Measurements from ENCODE around the gene UGT1A8. TPM values are rescaled to one million over a fixed set of nuclear protein-coding genes. Genes with fewer than 3 reads are reported as not detected.

UGT1A8 gene
- total and polyA plus RNA-seq, 2 donors (not counting 1 experiment from before 2014, with no cell fraction given) = not detected

DNA sequence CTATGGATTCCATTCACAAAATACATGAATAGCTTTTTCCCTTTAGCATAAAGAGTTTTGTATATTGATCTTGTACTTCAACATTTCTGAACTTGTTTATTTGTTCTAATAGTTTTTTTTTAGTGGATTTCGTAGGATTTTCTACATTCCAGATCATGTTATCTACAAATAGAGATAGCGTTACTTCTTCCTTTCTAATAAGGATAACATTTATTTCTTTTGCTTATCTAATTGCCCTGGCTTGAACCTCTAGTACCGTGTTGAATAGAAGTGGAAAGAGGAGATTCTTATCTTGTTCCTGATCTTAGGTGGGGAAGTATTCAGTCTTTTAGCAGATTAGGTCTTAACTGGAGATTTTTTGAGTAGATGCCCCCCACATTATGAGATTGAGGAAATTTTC is 84.8 kb downstream of the UGT1A8 start:
- Histone ChIP-seq H3K9ac (ENCODE audit: insufficient read depth, low read length) (no peak overlapping the region), H3K4me2 (ENCODE audit: extremely low read depth, insufficient read depth, low read length) (no peak overlapping the region), H3K79me2 (ENCODE audit: control insufficient read depth, insufficient read depth, low read length) (no peaks in the 10 kb centered on the region), H3K4me3 (replicated peaks in 1 of 4; ENCODE audit: control extremely low read depth in 1 of 4, insufficient read depth in 1 of 4, low read depth in 3 of 4, low read length in 4 of 4) (no peak overlapping the region), H3K27ac (ENCODE audit: insufficient read depth, low read length) (no peak overlapping the region), H3K36me3 (ENCODE audit: control insufficient read depth, insufficient read depth, low read length) (no peaks in the 10 kb centered on the region), H3K9me3 (ENCODE audit: control insufficient read depth, insufficient read depth, low read depth, low read length) (no peaks in the 10 kb centered on the region), H3K4me1 (ENCODE audit: control insufficient read depth, extremely low read depth, insufficient read depth, low read length) (no peaks in the 10 kb centered on the region), H4K20me1 (ENCODE audit: control insufficient read depth, extremely low read depth, insufficient read depth, low read length) (no peaks in the 10 kb centered on the region), H3K27me3 (ENCODE audit: control insufficient read depth, insufficient read depth, low read length) (no peaks in the 10 kb centered on the region), H2AFZ (ENCODE audit: low read length) (no peak overlapping the region)
- no peak for DNase-seq (ENCODE audit: low read depth in 2 of 2)
- no peak for TF ChIP-seq EZH2 (IDR thresholded peaks at IDR 0.05; ENCODE audit: low read length, missing control alignments)
- TF ChIP-seq, protein P1, sequence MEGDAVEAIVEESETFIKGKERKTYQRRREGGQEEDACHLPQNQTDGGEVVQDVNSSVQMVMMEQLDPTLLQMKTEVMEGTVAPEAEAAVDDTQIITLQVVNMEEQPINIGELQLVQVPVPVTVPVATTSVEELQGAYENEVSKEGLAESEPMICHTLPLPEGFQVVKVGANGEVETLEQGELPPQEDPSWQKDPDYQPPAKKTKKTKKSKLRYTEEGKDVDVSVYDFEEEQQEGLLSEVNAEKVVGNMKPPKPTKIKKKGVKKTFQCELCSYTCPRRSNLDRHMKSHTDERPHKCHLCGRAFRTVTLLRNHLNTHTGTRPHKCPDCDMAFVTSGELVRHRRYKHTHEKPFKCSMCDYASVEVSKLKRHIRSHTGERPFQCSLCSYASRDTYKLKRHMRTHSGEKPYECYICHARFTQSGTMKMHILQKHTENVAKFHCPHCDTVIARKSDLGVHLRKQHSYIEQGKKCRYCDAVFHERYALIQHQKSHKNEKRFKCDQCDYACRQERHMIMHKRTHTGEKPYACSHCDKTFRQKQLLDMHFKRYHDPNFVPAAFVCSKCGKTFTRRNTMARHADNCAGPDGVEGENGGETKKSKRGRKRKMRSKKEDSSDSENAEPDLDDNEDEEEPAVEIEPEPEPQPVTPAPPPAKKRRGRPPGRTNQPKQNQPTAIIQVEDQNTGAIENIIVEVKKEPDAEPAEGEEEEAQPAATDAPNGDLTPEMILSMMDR (conservative IDR thresholded peaks at IDR 0.05 in 1 of 2, IDR thresholded peaks at IDR 0.05 in 1 of 2; ENCODE audit: low read depth in 1 of 2, low read length in 2 of 2) = no peak

DNA sequence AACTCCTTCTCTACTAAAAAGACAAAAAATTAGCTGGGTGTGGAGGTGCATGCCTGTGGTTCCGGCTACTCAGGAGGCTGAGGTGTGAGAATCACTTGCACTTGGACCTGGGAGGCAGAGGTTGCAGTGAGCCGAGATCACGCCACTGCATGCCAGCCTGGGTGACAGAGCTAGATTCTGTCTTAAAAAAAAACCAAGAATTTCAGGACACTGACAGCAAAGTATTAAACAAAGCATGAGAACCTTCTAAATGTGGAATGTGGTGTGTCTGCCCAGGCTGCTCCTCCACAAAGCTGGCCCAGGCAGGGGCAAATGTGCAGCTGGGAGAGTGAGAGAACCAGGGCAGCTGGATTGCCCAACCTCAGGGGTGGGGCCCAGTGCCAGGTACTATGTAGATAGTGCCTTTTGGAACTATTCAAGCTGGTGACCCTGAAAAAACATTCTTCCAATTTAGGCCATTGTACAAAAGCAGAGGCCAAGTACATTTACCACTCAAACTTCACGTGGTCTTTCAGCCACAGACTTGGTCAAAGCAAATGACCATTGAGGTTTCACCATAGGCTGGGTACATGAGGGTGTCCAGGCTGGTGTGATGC is 88.6 kb downstream of the UGT1A8 start:
- Histone ChIP-seq H3K36me3 (ENCODE audit: control insufficient read depth, insufficient read depth, low read length) (no peaks in the 10 kb centered on the region), H3K27ac (ENCODE audit: insufficient read depth, low read length) (no peak overlapping the region), H3K27me3 (ENCODE audit: control insufficient read depth, insufficient read depth, low read length) (no peaks in the 10 kb centered on the region), H3K4me2 (ENCODE audit: extremely low read depth, insufficient read depth, low read length) (no peak overlapping the region), H3K4me3 (replicated peaks in 1 of 4; ENCODE audit: control extremely low read depth in 1 of 4, insufficient read depth in 1 of 4, low read depth in 3 of 4, low read length in 4 of 4) (no peak overlapping the region), H3K9me3 (ENCODE audit: control insufficient read depth, insufficient read depth, low read depth, low read length) (no peaks in the 10 kb centered on the region), H3K4me1 (ENCODE audit: control insufficient read depth, extremely low read depth, insufficient read depth, low read length) (no peaks in the 10 kb centered on the region), H3K9ac (ENCODE audit: insufficient read depth, low read length) (no peak overlapping the region), H3K79me2 (ENCODE audit: control insufficient read depth, insufficient read depth, low read length) (no peaks in the 10 kb centered on the region), H4K20me1 (ENCODE audit: control insufficient read depth, extremely low read depth, insufficient read depth, low read length) (no peaks in the 10 kb centered on the region), H2AFZ (ENCODE audit: low read length) (no peak overlapping the region)
- TF ChIP-seq, protein P1 (conservative IDR thresholded peaks at IDR 0.05 in 1 of 2, IDR thresholded peaks at IDR 0.05 in 1 of 2; ENCODE audit: low read depth in 1 of 2, low read length in 2 of 2) = no peak
- no peak for TF ChIP-seq EZH2 (IDR thresholded peaks at IDR 0.05; ENCODE audit: low read length, missing control alignments)
- peak in 1 of 2 donors; percentile 56 for DNase-seq (ENCODE audit: low read depth in 2 of 2)

DNA sequence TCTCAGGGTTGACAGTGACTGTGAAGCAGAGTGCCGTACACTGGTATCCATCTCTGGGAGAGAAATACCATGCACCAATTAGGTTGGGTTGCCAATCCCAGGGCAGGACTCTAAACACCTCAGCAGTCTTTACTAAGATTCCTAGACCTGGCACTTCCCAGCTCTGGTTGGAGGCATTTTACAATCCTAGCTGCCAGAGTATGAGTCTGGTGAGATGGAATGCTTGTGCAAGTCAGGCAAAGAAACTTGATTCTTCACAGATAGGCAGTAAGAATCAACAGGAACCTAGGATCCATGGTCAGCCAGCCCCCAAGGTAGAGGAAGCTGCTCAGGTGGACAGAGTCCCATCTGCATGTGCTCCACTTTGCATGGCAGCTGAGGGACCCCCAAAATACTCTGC is 89.3 kb downstream of the UGT1A8 start:
- no peaks in the 10 kb centered on the region for H3K9me3 ChIP-seq (ENCODE audit: control insufficient read depth, insufficient read depth, low read depth, low read length)
- peak in 1 of 2 donors; percentile 78 for DNase-seq (ENCODE audit: low read depth in 2 of 2)
- no peak for TF ChIP-seq EZH2 (IDR thresholded peaks at IDR 0.05; ENCODE audit: low read length, missing control alignments)
- TF ChIP-seq, protein P1 (conservative IDR thresholded peaks at IDR 0.05 in 1 of 2, IDR thresholded peaks at IDR 0.05 in 1 of 2; ENCODE audit: low read depth in 1 of 2, low read length in 2 of 2) = no peak
- no peaks in the 10 kb centered on the region for H3K79me2 ChIP-seq (ENCODE audit: control insufficient read depth, insufficient read depth, low read length)
- no peak overlapping the region for H3K27ac ChIP-seq (ENCODE audit: insufficient read depth, low read length)
- H2AFZ ChIP-seq (ENCODE audit: low read length) = no peak overlapping the region
- no peaks in the 10 kb centered on the region for H4K20me1 ChIP-seq (ENCODE audit: control insufficient read depth, extremely low read depth, insufficient read depth, low read length)
- H3K9ac ChIP-seq (ENCODE audit: insufficient read depth, low read length) = no peak overlapping the region
- H3K4me3 ChIP-seq (replicated peaks in 1 of 4; ENCODE audit: control extremely low read depth in 1 of 4, insufficient read depth in 1 of 4, low read depth in 3 of 4, low read length in 4 of 4) = no peak overlapping the region
- H3K27me3 ChIP-seq (ENCODE audit: control insufficient read depth, insufficient read depth, low read length) = no peaks in the 10 kb centered on the region
- H3K4me1 ChIP-seq (ENCODE audit: control insufficient read depth, extremely low read depth, insufficient read depth, low read length) = no peaks in the 10 kb centered on the region
- no peak overlapping the region for H3K4me2 ChIP-seq (ENCODE audit: extremely low read depth, insufficient read depth, low read length)
- H3K36me3 ChIP-seq (ENCODE audit: control insufficient read depth, insufficient read depth, low read length) = no peaks in the 10 kb centered on the region
